GM23338 (cell line): Measurements from ENCODE around the gene PXK. TPM values are rescaled to one million over a fixed set of nuclear protein-coding genes. Genes with fewer than 3 reads are reported as not detected.

ENCODE experiments used
- ATAC-seq: fragments of 200-7000 bp; cut with Tn5 transposase; 3 replicates; pipeline ENCODE4 v1.9.1; 2020
- DNase-seq: peaks from one replicate; pipeline ENCODE4 v3.0.0-alpha.2; 2015; ENCODE audit warnings: low spot score
- H2AFZ ChIP-seq: fragments of 200-600 bp; sonication (generic); 2 replicates; pipeline ENCODE4 v1.8.0; 2016; ENCODE audit warnings: antibody characterized with exemption, mild to moderate bottlenecking, moderate library complexity
- H3F3A ChIP-seq: fragments of 200-600 bp; sonication (generic); replicated peaks from 2 replicates; pipeline ENCODE4 v1.8.0; 2017; ENCODE audit warnings: antibody characterized with exemption, mixed run types, low read depth
- H3K27ac ChIP-seq: fragments of 200-600 bp; sonication (generic); 2 replicates; pipeline ENCODE4 v1.6.1; 2016; ENCODE audit warnings: low read depth
- H3K27me3 ChIP-seq: fragments of 200-600 bp; sonication (generic); 2 replicates; pipeline ENCODE4 v1.8.0; 2016; ENCODE audit warnings: mild to moderate bottlenecking, mixed run types, moderate library complexity; ENCODE audit not compliant: insufficient read depth
- H3K36me3 ChIP-seq: fragments of 200-600 bp; sonication (generic); 2 replicates; pipeline ENCODE4 v1.8.0; 2016; ENCODE audit warnings: mild to moderate bottlenecking; ENCODE audit not compliant: insufficient read depth
- H3K4me1 ChIP-seq: fragments of 200-600 bp; sonication (generic); 2 replicates; pipeline ENCODE4 v1.8.0; 2016; ENCODE audit warnings: mild to moderate bottlenecking, moderate library complexity; ENCODE audit not compliant: insufficient read depth
- H3K4me2 ChIP-seq: fragments of 200-600 bp; sonication (generic); 2 replicates; pipeline ENCODE4 v1.7.1; 2017; ENCODE audit warnings: mixed run types
- H3K4me3 ChIP-seq: fragments of 200-600 bp; sonication (generic); 2 replicates; pipeline ENCODE4 v1.6.1; 2016; ENCODE audit warnings: mixed run types
- H3K79me2 ChIP-seq: fragments of 200-600 bp; sonication (generic); replicated peaks from 2 replicates; pipeline ENCODE4 v1.8.0; 2017; ENCODE audit warnings: mild to moderate bottlenecking; ENCODE audit not compliant: insufficient read depth
- H3K9me2 ChIP-seq: fragments of 200-600 bp; sonication (generic); 2 replicates; pipeline ENCODE4 v1.8.0; 2017; ENCODE audit not compliant: insufficient read depth
- H4K20me1 ChIP-seq: fragments of 200-600 bp; sonication (generic); replicated peaks from 2 replicates; pipeline ENCODE4 v1.8.0; 2017; ENCODE audit warnings: mild to moderate bottlenecking; ENCODE audit not compliant: insufficient read depth
- H3K27ac Mint-ChIP-seq: 2 replicates; pipeline ENCODE4 v1.8.0; 2020; ENCODE audit warnings: inconsistent platforms, mild to moderate bottlenecking, moderate library complexity, mixed read lengths
- H3K27me3 Mint-ChIP-seq: 3 replicates; pipeline ENCODE4 v1.8.0; 2022; ENCODE audit warnings: low read depth, mild to moderate bottlenecking, moderate library complexity, mixed read lengths, inconsistent platforms; ENCODE audit not compliant: insufficient read depth, poor library complexity
- H3K36me3 Mint-ChIP-seq: 3 replicates; pipeline ENCODE4 v1.8.0; 2021; ENCODE audit warnings: low read depth, mild to moderate bottlenecking, inconsistent platforms, moderate library complexity, mixed read lengths
- H3K4me1 Mint-ChIP-seq: 3 replicates; pipeline ENCODE4 v1.8.0; 2020; ENCODE audit warnings: mild to moderate bottlenecking, inconsistent platforms, mixed read lengths
- H3K4me3 Mint-ChIP-seq: 3 replicates; pipeline ENCODE4 v1.8.0; 2021; ENCODE audit warnings: moderate library complexity, mild to moderate bottlenecking, inconsistent platforms, mixed read lengths
- H3K9me3 Mint-ChIP-seq: 3 replicates; pipeline ENCODE4 v1.8.0; 2020; ENCODE audit warnings: moderate library complexity, mild to moderate bottlenecking, inconsistent platforms, mixed read lengths
- CREB1 ChIP-seq: fragments of 250-450 bp; sonication (Bioruptor Pico); IDR thresholded peaks from 2 replicates; pipeline ENCODE4 v1.5.0; 2020; ENCODE audit warnings: low read depth, mild to moderate bottlenecking, moderate library complexity
- CTCF ChIP-seq, 2 experiments: fragments of 200-600 bp in 1 of 2; sonication (generic) in 1 of 2; conservative IDR thresholded peaks; 2 replicates each; pipeline versions ENCODE4 v1.5.1 to v1.6.1; 2016 to 2017; ENCODE audit warnings: antibody characterized with exemption in 2 of 2, low read depth in 2 of 2, mild to moderate bottlenecking in 2 of 2, moderate library complexity in 1 of 2
- ETS1 ChIP-seq: IDR thresholded peaks from 2 replicates; pipeline ENCODE4 v1.6.1; 2016; ENCODE audit warnings: antibody characterized with exemption
- EZH2 ChIP-seq: fragments of 200-600 bp; sonication (generic); IDR thresholded peaks from one replicate; pipeline ENCODE4 v1.8.0; 2017; ENCODE audit warnings: antibody characterized with exemption, mild to moderate bottlenecking, low read depth; ENCODE audit not compliant: unreplicated experiment
- EZH2phosphoT487 ChIP-seq: fragments of 200-600 bp; sonication (generic); IDR thresholded peaks from one replicate; pipeline ENCODE4 v1.8.1; 2018; ENCODE audit warnings: antibody characterized with exemption; ENCODE audit not compliant: unreplicated experiment
- JUNB ChIP-seq: IDR thresholded peaks from one replicate; pipeline ENCODE4 v1.6.1; 2016; ENCODE audit warnings: antibody characterized with exemption; ENCODE audit not compliant: unreplicated experiment
- NANOG ChIP-seq: IDR thresholded peaks from 2 replicates; pipeline ENCODE4 v1.6.1; 2016; ENCODE audit warnings: antibody characterized with exemption, borderline replicate concordance
- POLR2AphosphoS5 ChIP-seq: IDR thresholded peaks from 2 replicates; pipeline ENCODE4 v1.6.1; 2016; ENCODE audit warnings: antibody characterized with exemption, low read depth
- REST ChIP-seq: IDR thresholded peaks from one replicate; pipeline ENCODE4 v1.6.1; 2018; ENCODE audit warnings: antibody characterized with exemption; ENCODE audit not compliant: unreplicated experiment
- STAT1 ChIP-seq: IDR thresholded peaks from one replicate; pipeline ENCODE4 v1.6.1; 2016; ENCODE audit warnings: antibody characterized with exemption; ENCODE audit not compliant: unreplicated experiment
- ZNF114 ChIP-seq: fragments of 250-450 bp; sonication (Bioruptor Pico); IDR thresholded peaks from 2 replicates; pipeline ENCODE4 v1.5.0; 2020; ENCODE audit warnings: mild to moderate bottlenecking, moderate library complexity
- ZNF331 ChIP-seq: fragments of 250-450 bp; sonication (Bioruptor Pico); IDR thresholded peaks from 2 replicates; pipeline ENCODE4 v1.5.0; 2020; ENCODE audit warnings: low read depth, mild to moderate bottlenecking, moderate library complexity
- ZNF462 ChIP-seq: fragments of 250-450 bp; sonication (Bioruptor Pico); IDR thresholded peaks from 2 replicates; pipeline ENCODE4 v1.5.0; 2020; ENCODE audit warnings: mild to moderate bottlenecking, moderate library complexity
- polyA plus RNA-seq: library from polyadenylated mRNA; unstranded; fragments of >200 nt; fragmentation: Nextera tagmentation; extraction: Ambion mirVana; gene quantifications from 2 replicates; pipeline ENCODE4 v1.2.1, GENCODE V29; 2016
- total RNA-seq: library from RNA; depleted of rRNA; stranded (reverse); fragments of >200 nt; shearing (Covaris generic); gene quantifications from 2 replicates; pipeline ENCODE4 v1.2.3, GENCODE V29; 2014

The PXK gene
- total and polyA plus RNA-seq, 2 experiments from 2014 or later = 6.4 to 6.5 TPM

GRCh38 chr3:58469096-58469495 is 136.4 kb downstream of the PXK start:
- Histone ChIP-seq H3K27ac (no peak overlapping the region), H4K20me1 (no peaks in the 10 kb centered on the region), H3K4me2 (no peak overlapping the region), H3K79me2 (no peaks in the 10 kb centered on the region), H2AFZ (no peak overlapping the region), H3F3A (no peaks in the 10 kb centered on the region), H3K4me1 (peaks cover 10% of the 10 kb centered on the region), H3K9me2 (no peaks in the 10 kb centered on the region), H3K27me3 (no peaks in the 10 kb centered on the region), H3K36me3 (no peaks in the 10 kb centered on the region), H3K4me3 (no peak overlapping the region)
- Mint-ChIP-seq H3K36me3 (no peaks in the 10 kb centered on the region), H3K27ac (no peak overlapping the region), H3K9me3 (no peaks in the 10 kb centered on the region), H3K4me1 (peaks cover 19% of the 10 kb centered on the region), H3K27me3 (peaks cover 8% of the 10 kb centered on the region), H3K4me3 (no peak overlapping the region)
- no peak for ATAC-seq
- DNase-seq = no peak
- TF ChIP-seq ZNF331 (no peak), EZH2phosphoT487 (no peak), CTCF (conservative IDR thresholded peaks at IDR 0.05; ENCODE audit: low read depth in 2 of 2) (no peak), ZNF462 (CRISPR knock-in tag) (no peak), NANOG (no peak), EZH2 (no peak), CREB1 (CRISPR knock-in tag) (no peak), STAT1 (no peak), POLR2AphosphoS5 (no peak), ETS1 (no peak), ZNF114 (no peak), REST (no peak), JUNB (no peak)
